Endodermal cell (in vitro differentiated cells): ENCODE measurements around the gene HNRNPA1L2. TPM values are rescaled to one million over a fixed set of nuclear protein-coding genes. Genes with fewer than 3 reads are reported as not detected.
"Not testable (repeated sequence)": the region's sequence is repeated elsewhere in the genome, so short reads cannot be mapped to it uniquely, and the experiment has no call there.

ENCODE experiments used
- DNase-seq: peaks from one replicate; pipeline ENCODE4 v3.0.0-alpha.2; 2017
- H3K27ac ChIP-seq: 2 replicates; pipeline ENCODE4 v1.5.1; 2013; ENCODE audit warnings: mild to moderate bottlenecking, low read depth, low read length, moderate library complexity
- H3K27me3 ChIP-seq: 2 replicates; pipeline ENCODE4 v1.6.1; 2013; ENCODE audit warnings: mild to moderate bottlenecking, low read length, moderate library complexity; ENCODE audit not compliant: insufficient read depth, control insufficient read depth, poor library complexity, severe bottlenecking
- H3K36me3 ChIP-seq: 2 replicates; pipeline ENCODE4 v1.7.0; 2013; ENCODE audit warnings: mild to moderate bottlenecking, low read length, moderate library complexity; ENCODE audit not compliant: control insufficient read depth, insufficient read depth
- H3K4me1 ChIP-seq: one replicate; pipeline ENCODE4 v1.7.0; 2013; ENCODE audit warnings: low read length; ENCODE audit not compliant: control insufficient read depth, insufficient read depth
- H3K4me3 ChIP-seq: 2 replicates; pipeline ENCODE4 v1.5.1; 2013; ENCODE audit warnings: mild to moderate bottlenecking, low read length, moderate library complexity
- H3K9ac ChIP-seq: 2 replicates; pipeline ENCODE4 v1.6.1; 2013; ENCODE audit warnings: mild to moderate bottlenecking, low read length, moderate library complexity; ENCODE audit not compliant: poor library complexity, severe bottlenecking; ENCODE audit errors: extremely low read depth
- H3K9me3 ChIP-seq: 2 replicates; pipeline ENCODE4 v1.6.1; 2013; ENCODE audit warnings: mild to moderate bottlenecking, low read length, moderate library complexity; ENCODE audit not compliant: control insufficient read depth
- H3K27ac Mint-ChIP-seq: 2 replicates; pipeline ENCODE4 v1.8.0; 2020; ENCODE audit warnings: mixed read lengths
- H3K27me3 Mint-ChIP-seq: 2 replicates; pipeline ENCODE4 v1.8.0; 2021; ENCODE audit warnings: mild to moderate bottlenecking, mixed read lengths; ENCODE audit not compliant: insufficient read depth
- H3K36me3 Mint-ChIP-seq: 2 replicates; pipeline ENCODE4 v1.8.0; 2020; ENCODE audit warnings: low read depth, mixed read lengths
- H3K4me1 Mint-ChIP-seq: 2 replicates; pipeline ENCODE4 v1.8.0; 2020; ENCODE audit warnings: mixed read lengths
- H3K4me3 Mint-ChIP-seq: 2 replicates; pipeline ENCODE4 v1.8.0; 2020; ENCODE audit warnings: mild to moderate bottlenecking, moderate library complexity, mixed read lengths
- H3K9me3 Mint-ChIP-seq: 2 replicates; pipeline ENCODE4 v1.8.0; 2020; ENCODE audit warnings: mild to moderate bottlenecking, mixed read lengths
- WGBS, 2 experiments: methylation state at CpG; one replicate each; pipeline versions ENCODE4 v1.1.5 to v1.1.7; 2013; ENCODE audit warnings: missing lambda C conversion rate in 2 of 2, mixed read lengths in 1 of 2; ENCODE audit not compliant: insufficient coverage in 1 of 2, insufficient read length in 1 of 2; 5-methylcytosine and 5-hydroxymethylcytosine counted together
- total RNA-seq, 2 donors: library from RNA; stranded (reverse); fragmentation: NEBNext Ultra II Directional in 1 of 2; extraction: Animal tissue kit (Norgen Biotek cat#: 25700) in 1 of 2; gene quantifications; 2 replicates in 1 of 2; 3 replicates in 1 of 2; pipeline ENCODE4 v1.2.1, GENCODE V29; 2021
- TF ChIP-seq, protein P1 (sequence below): fragments of 200-600 bp; sonication (generic); conservative IDR thresholded peaks from 2 replicates; pipeline ENCODE4 v1.5.0; 2021; ENCODE audit warnings: antibody characterized with exemption, mild to moderate bottlenecking

HNRNPA1L2 gene
- total RNA-seq, 2 donors from 2014 or later: 8.0 to 9.3 TPM

DNA sequence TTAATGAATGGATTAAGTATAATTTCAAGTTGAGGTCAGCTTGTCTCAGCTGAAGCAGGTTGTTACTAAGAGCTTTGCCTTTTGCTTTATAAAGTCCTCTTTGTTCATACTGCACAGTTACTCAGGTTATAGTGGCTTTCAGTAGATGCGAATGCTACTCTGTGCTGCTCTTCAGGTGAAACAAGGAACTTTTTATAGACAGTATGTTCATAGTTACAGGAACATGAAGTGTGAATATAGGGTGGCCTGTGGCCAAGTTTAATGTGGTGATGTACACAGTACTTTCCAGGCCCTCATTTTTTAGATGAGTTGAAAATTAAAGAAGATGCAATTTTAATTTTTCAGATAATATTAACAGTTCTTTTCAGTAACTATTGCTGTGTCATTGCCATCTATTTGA lies 31.2 kb downstream of the HNRNPA1L2 start:
- Mint-ChIP-seq H3K36me3 (peaks cover 29% of the 10 kb centered on the region), H3K27me3 (no peaks in the 10 kb centered on the region), H3K27ac (no peak overlapping the region), H3K4me3 (no peak overlapping the region), H3K4me1 (peaks cover 9% of the 10 kb centered on the region), H3K9me3 (no peaks in the 10 kb centered on the region)
- H3K4me3 ChIP-seq: no peak overlapping the region
- H3K36me3 ChIP-seq: peaks cover 41% of the 10 kb centered on the region
- no peak for DNase-seq
- no peaks in the 10 kb centered on the region for H3K9me3 ChIP-seq
- H3K27me3 ChIP-seq: no peaks in the 10 kb centered on the region
- WGBS, 2 experiments: 80 to 97% methylated on average over 1 of the region's 1 CpG
- no peak overlapping the region for H3K9ac ChIP-seq
- TF ChIP-seq, protein P1, sequence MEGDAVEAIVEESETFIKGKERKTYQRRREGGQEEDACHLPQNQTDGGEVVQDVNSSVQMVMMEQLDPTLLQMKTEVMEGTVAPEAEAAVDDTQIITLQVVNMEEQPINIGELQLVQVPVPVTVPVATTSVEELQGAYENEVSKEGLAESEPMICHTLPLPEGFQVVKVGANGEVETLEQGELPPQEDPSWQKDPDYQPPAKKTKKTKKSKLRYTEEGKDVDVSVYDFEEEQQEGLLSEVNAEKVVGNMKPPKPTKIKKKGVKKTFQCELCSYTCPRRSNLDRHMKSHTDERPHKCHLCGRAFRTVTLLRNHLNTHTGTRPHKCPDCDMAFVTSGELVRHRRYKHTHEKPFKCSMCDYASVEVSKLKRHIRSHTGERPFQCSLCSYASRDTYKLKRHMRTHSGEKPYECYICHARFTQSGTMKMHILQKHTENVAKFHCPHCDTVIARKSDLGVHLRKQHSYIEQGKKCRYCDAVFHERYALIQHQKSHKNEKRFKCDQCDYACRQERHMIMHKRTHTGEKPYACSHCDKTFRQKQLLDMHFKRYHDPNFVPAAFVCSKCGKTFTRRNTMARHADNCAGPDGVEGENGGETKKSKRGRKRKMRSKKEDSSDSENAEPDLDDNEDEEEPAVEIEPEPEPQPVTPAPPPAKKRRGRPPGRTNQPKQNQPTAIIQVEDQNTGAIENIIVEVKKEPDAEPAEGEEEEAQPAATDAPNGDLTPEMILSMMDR: no peak
- no peaks in the 10 kb centered on the region for H3K4me1 ChIP-seq
- no peak overlapping the region for H3K27ac ChIP-seq

DNA sequence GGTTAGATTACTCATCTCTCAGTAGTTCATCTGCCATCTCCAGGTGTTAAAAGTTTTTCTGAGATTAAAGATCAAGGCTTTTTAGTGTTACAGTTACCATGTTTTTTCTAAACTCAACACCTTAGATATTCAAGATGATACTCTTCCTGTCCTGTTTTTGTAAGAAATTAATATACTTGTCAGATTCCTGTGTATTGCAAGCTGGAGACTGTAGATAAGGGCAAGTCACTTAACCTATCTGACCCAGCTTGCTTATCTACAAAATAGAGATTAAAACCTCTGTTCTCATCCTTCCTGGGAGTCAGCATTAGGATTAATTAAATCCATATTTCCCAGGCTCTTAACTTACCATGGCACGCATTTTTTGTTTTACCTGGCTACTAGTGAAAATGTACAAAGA lies 35.6 kb downstream of the HNRNPA1L2 start:
- H3K27me3 Mint-ChIP-seq: no peaks in the 10 kb centered on the region
- WGBS, 2 experiments: 92% methylated on average over 1 of the region's 1 CpG; no CpG with 5 or more reads in 1 of the 2 experiments
- no peaks in the 10 kb centered on the region for H3K9me3 ChIP-seq
- no peaks in the 10 kb centered on the region for H3K4me1 ChIP-seq
- H3K4me3 ChIP-seq: no peak overlapping the region
- TF ChIP-seq, protein P1: no peak
- H3K27ac ChIP-seq: no peak overlapping the region
- peaks cover 48% of the 10 kb centered on the region for H3K36me3 Mint-ChIP-seq
- no peak for DNase-seq
- H3K27me3 ChIP-seq: no peaks in the 10 kb centered on the region
- peak overlapping the region; percentile 10 for H3K27ac Mint-ChIP-seq
- H3K4me3 Mint-ChIP-seq: no peak overlapping the region
- peaks cover 9% of the 10 kb centered on the region for H3K4me1 Mint-ChIP-seq
- H3K9ac ChIP-seq: no peak overlapping the region
- peaks cover 51% of the 10 kb centered on the region for H3K36me3 ChIP-seq
- no peaks in the 10 kb centered on the region for H3K9me3 Mint-ChIP-seq

DNA sequence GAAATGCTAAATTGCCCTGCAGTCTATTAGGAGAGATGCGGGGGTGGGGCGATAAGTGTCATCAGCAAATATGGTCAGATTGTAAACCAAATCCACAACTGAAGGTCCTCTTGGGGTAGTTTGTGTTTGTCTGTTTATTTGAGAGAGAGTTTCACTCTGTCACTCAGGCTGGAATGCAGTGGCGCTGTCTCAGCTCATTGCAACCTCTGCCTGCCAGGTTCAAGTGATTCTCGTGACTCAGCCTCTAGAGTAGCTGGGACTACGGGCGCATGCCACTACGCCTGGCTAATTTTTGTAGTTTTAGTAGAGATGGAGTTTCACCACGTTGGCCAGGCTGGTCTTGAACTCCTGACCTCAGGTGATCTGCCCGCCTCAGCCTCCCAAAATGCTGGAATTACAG lies 43.6 kb downstream of the HNRNPA1L2 start:
- H3K9me3 Mint-ChIP-seq, H3K27ac ChIP-seq, H3K27me3 Mint-ChIP-seq, H3K9me3 ChIP-seq, H3K9ac ChIP-seq, H3K4me3 ChIP-seq, H3K4me1 ChIP-seq, H3K4me1 Mint-ChIP-seq, H3K27me3 ChIP-seq, H3K27ac Mint-ChIP-seq, H3K4me3 Mint-ChIP-seq, DNase-seq: not testable (repeated sequence)
- H3K36me3 ChIP-seq: peaks cover 43% of the 10 kb centered on the region
- WGBS, 2 experiments: 93 to 97% methylated on average over 7 to 9 of the region's 9 CpGs
- peaks cover 72% of the 10 kb centered on the region for H3K36me3 Mint-ChIP-seq

DNA sequence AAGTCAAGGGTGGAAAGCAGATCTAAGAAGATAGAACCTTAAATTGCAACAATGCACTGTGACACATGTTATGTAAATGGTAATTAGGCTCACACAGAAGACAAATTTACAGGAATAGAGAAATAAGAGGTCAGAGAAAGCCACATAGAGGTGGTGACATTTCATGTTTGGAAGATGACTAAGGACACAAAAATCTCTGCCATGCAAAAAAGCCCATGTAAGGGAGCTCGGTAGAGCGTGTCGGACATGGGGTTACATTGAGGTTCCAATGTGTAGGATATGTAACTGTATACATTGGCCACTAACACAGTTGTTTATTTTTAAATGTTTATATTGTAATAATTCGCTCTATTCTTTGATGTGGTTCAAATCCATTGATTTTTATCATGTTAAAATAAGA lies 44.1 kb downstream of the HNRNPA1L2 start:
- H3K27ac Mint-ChIP-seq: no peak overlapping the region
- 98% methylated on average over 4 of the region's 4 CpGs; no CpG with 5 or more reads in 1 of the 2 experiments for WGBS, 2 experiments
- TF ChIP-seq, protein P1: no peak

More for the DNA sequence above, 44.1 kb downstream of the HNRNPA1L2 start:
- H3K4me1 Mint-ChIP-seq: peaks cover 8% of the 10 kb centered on the region
- DNase-seq: no peak
- no peak overlapping the region for H3K9ac ChIP-seq
- H3K27me3 Mint-ChIP-seq: no peaks in the 10 kb centered on the region
- peaks cover 39% of the 10 kb centered on the region for H3K36me3 ChIP-seq
- no peak overlapping the region for H3K4me3 Mint-ChIP-seq
- no peaks in the 10 kb centered on the region for H3K9me3 ChIP-seq
- no peak overlapping the region for H3K27ac ChIP-seq
- H3K27me3 ChIP-seq: no peaks in the 10 kb centered on the region
- no peaks in the 10 kb centered on the region for H3K9me3 Mint-ChIP-seq
- H3K36me3 Mint-ChIP-seq: peaks cover 67% of the 10 kb centered on the region
- no peaks in the 10 kb centered on the region for H3K4me1 ChIP-seq
- no peak overlapping the region for H3K4me3 ChIP-seq
